Measurements from ENCODE around the gene PILRA. TPM values are rescaled to one million over a fixed set of nuclear protein-coding genes. Genes with fewer than 3 reads are reported as not detected.
"Not testable (repeated sequence)": the region's sequence is repeated elsewhere in the genome, so short reads cannot be mapped to it uniquely, and the experiment has no call there.

PILRA gene
- polyA plus RNA-seq, 3 donors, result 2.0 to 18.1 (median 12.8) TPM

- 67 to 90% (median 71%) methylated on average over 8 of the region's 8 CpGs for WGBS, 3 donors
- H3K27ac ChIP-seq (ENCODE audit: low read depth, low read length), result no peak overlapping the region
Measured at GRCh38 chr7:100356416-100357068, 16.7 kb upstream of the PILRA start.

- no peak overlapping the region for H3K27ac ChIP-seq (ENCODE audit: low read depth, low read length)
- 91 to 92% (median 91%) methylated on average over 5 to 6 of the region's 6 CpGs for WGBS, 3 donors
Measured at GRCh38 chr7:100357131-100357561, 16.1 kb upstream of the PILRA start.

- 74 to 90% (median 78%) methylated on average over 11 of the region's 11 CpGs for WGBS, 3 donors
Measured at GRCh38 chr7:100358027-100358856, 15.0 kb upstream of the PILRA start, which contains the start of gene PILRB. Gene PILRB, plus strand, starts transcription at chr7:100358117. Its CDS starts 186 bp downstream, at chr7:100358303.

GRCh38 chr7:100358857-100359212, 14.5 kb upstream of the PILRA start:
- 93 to 97% (median 95%) methylated on average over 8 of the region's 8 CpGs for WGBS, 3 donors
- no peak overlapping the region for H3K27ac ChIP-seq (ENCODE audit: low read depth, low read length)

More at GRCh38 chr7:100358027-100358856, 15.0 kb upstream of the PILRA start, which contains the start of gene PILRB:
- H3K27ac ChIP-seq (ENCODE audit: low read depth, low read length), result no peak within 1 kb of the TSS

GRCh38 chr7:100360135-100360854, 13.0 kb upstream of the PILRA start:
- 56 to 88% (median 73%) methylated on average over 3 of the region's 3 CpGs for WGBS, 3 donors
- no peak overlapping the region for H3K27ac ChIP-seq (ENCODE audit: low read depth, low read length)

GRCh38 chr7:100363098-100363497, 10.2 kb upstream of the PILRA start:
- no peak overlapping the region for H3K27ac ChIP-seq (ENCODE audit: low read depth, low read length)

- not testable (repeated sequence) for H3K27ac ChIP-seq (ENCODE audit: low read depth, low read length)
- WGBS, 3 donors, result 96 to 97% (median 97%) methylated on average over 7 of the region's 7 CpGs
Measured at GRCh38 chr7:100363797-100364196, 9.5 kb upstream of the PILRA start.

GRCh38 chr7:100364480-100364879, 8.8 kb upstream of the PILRA start:
- WGBS, 3 donors, result 77 to 86% (median 85%) methylated on average over 6 of the region's 6 CpGs

GRCh38 chr7:100365998-100366367, 7.3 kb upstream of the PILRA start:
- H3K27ac ChIP-seq (ENCODE audit: low read depth, low read length), result not testable (repeated sequence)
- WGBS, 3 donors, result 94 to 99% (median 94%) methylated on average over 7 of the region's 7 CpGs

More at GRCh38 chr7:100364480-100364879, 8.8 kb upstream of the PILRA start:
- H3K27ac ChIP-seq (ENCODE audit: low read depth, low read length), result no peak overlapping the region

GRCh38 chr7:100366411-100367250, 6.7 kb upstream of the PILRA start:
- H3K27ac ChIP-seq (ENCODE audit: low read depth, low read length), result no peak overlapping the region
- 83 to 88% (median 87%) methylated on average over 16 of the region's 16 CpGs for WGBS, 3 donors

- no peak overlapping the region for H3K27ac ChIP-seq (ENCODE audit: low read depth, low read length)
- 91 to 96% (median 96%) methylated on average over 8 of the region's 8 CpGs for WGBS, 3 donors
Measured at GRCh38 chr7:100367251-100367620, 6.1 kb upstream of the PILRA start.

- peak overlapping the region; percentile 58 for H3K27ac ChIP-seq (ENCODE audit: low read depth, low read length)
- WGBS, 3 donors, result 74 to 92% (median 76%) methylated on average over 12 of the region's 12 CpGs
Measured at GRCh38 chr7:100367676-100368613, 5.3 kb upstream of the PILRA start.

GRCh38 chr7:100369105-100369504, 4.2 kb upstream of the PILRA start:
- WGBS, 3 donors, result 46 to 71% (median 49%) methylated on average over 6 of the region's 6 CpGs
- H3K27ac ChIP-seq (ENCODE audit: low read depth, low read length), result peak overlapping the region; percentile 57

- no peak overlapping the region for H3K27ac ChIP-seq (ENCODE audit: low read depth, low read length)
- 32 to 50% (median 45%) methylated on average over 4 of the region's 4 CpGs for WGBS, 3 donors
Measured at GRCh38 chr7:100370303-100370702, 3.0 kb upstream of the PILRA start.

GRCh38 chr7:100370746-100371145, 2.5 kb upstream of the PILRA start:
- H3K27ac ChIP-seq (ENCODE audit: low read depth, low read length), result no peak overlapping the region
- WGBS, 3 donors, result 74 to 86% (median 75%) methylated on average over 6 of the region's 6 CpGs

- WGBS, 3 donors, result 69 to 75% (median 70%) methylated on average over 6 to 7 of the region's 7 CpGs
- H3K27ac ChIP-seq (ENCODE audit: low read depth, low read length), result no peak overlapping the region
Measured at GRCh38 chr7:100371561-100372171, 1.6 kb upstream of the PILRA start.

- no peak overlapping the region for H3K27ac ChIP-seq (ENCODE audit: low read depth, low read length)
- 33 to 60% (median 37%) methylated on average over 8 of the region's 8 CpGs for WGBS, 3 donors
Measured at GRCh38 chr7:100372256-100372655, 1.0 kb upstream of the PILRA start.
